Measurements from ENCODE around the gene PRKD2.

PRKD2 gene

GRCh38 chr19:46728208-46728607 lies 11.3 kb upstream of the PRKD2 start:
- Histone ChIP-seq H3K4me3 (ENCODE audit: low read depth, low read length) (no peak overlapping the region), H3K4me1 (ENCODE audit: control insufficient read depth, insufficient read depth, low read length) (no peaks in the 10 kb centered on the region; the same call in 1 of the 2 replicates), H3K36me3 (ENCODE audit: control insufficient read depth in 2 of 2, insufficient read depth in 1 of 2, low read length in 2 of 2) (peaks cover 28 to 99% of the 10 kb centered on the region in 2 experiments; a peak in 2 of 3 replicates), H3K27ac (ENCODE audit: extremely low read depth, low read depth, low read length) (no peak overlapping the region), H3K9me3 (ENCODE audit: control insufficient read depth, insufficient read depth, low read depth, low read length) (no peaks in the 10 kb centered on the region)
- ChIA-PET CTCF (interaction anchor here (0.5 to 6.3 kb wide), 28 partner anchors 9 to 360 kb away, joined by 3 to 69 read pairs (median 4); partner anchors contain the start of gene DACT3), POLR2A (interaction anchor here (0.8 kb wide), 1 partner anchor 9 kb away, joined by 3 read pairs; no protein-coding TSS in a partner anchor)
- TF ChIP-seq SALL2 (tag by site-specific recombination; IDR thresholded peaks at IDR 0.05; ENCODE audit: borderline replicate concordance) = no peak
- no peak for TF ChIP-seq ZIC2 (tag by site-specific recombination; IDR thresholded peaks at IDR 0.05)
- TF ChIP-seq ZNF18 (tag by site-specific recombination; IDR thresholded peaks at IDR 0.05) = no peak
- no peak for TF ChIP-seq ZNF140 (tag by site-specific recombination; IDR thresholded peaks at IDR 0.05)
- TF ChIP-seq ZNF830 (tag by site-specific recombination; IDR thresholded peaks at IDR 0.05; ENCODE audit: low read depth) = no peak
- no peak for TF ChIP-seq ZNF571 (tag by site-specific recombination; IDR thresholded peaks at IDR 0.05)
- no peak for TF ChIP-seq ZNF585B (tag by site-specific recombination; IDR thresholded peaks at IDR 0.05)
- TF ChIP-seq ZNF692 (tag by site-specific recombination; IDR thresholded peaks at IDR 0.05) = no peak
- no peak for TF ChIP-seq ZNF624 (tag by site-specific recombination; IDR thresholded peaks at IDR 0.05)
- TF ChIP-seq ZNF366 (tag by site-specific recombination; conservative IDR thresholded peaks at IDR 0.05) = no peak
- no peak for TF ChIP-seq ZNF132 (tag by site-specific recombination; IDR thresholded peaks at IDR 0.05; ENCODE audit: borderline replicate concordance)
- no peak for TF ChIP-seq ZNF555 (tag by site-specific recombination; conservative IDR thresholded peaks at IDR 0.05)

GRCh38 chr19:46727757-46728156 lies 10.8 kb upstream of the PRKD2 start:
- Histone ChIP-seq H3K4me3 (ENCODE audit: low read depth, low read length) (no peak overlapping the region), H3K9me3 (ENCODE audit: control insufficient read depth, insufficient read depth, low read depth, low read length) (no peaks in the 10 kb centered on the region), H3K27ac (ENCODE audit: extremely low read depth, low read depth, low read length) (no peak overlapping the region), H3K4me1 (ENCODE audit: control insufficient read depth, insufficient read depth, low read length) (no peaks in the 10 kb centered on the region; the same call in 1 of the 2 replicates), H3K36me3 (ENCODE audit: control insufficient read depth in 2 of 2, insufficient read depth in 1 of 2, low read length in 2 of 2) (peaks cover 24 to 99% of the 10 kb centered on the region in 2 experiments; a peak in 2 of 3 replicates)
- CTCF ChIA-PET = interaction anchor here (0.5 to 6.3 kb wide), 23 partner anchors 9 to 360 kb away, joined by 3 to 69 read pairs (median 4); partner anchors contain the start of gene DACT3
- TF ChIP-seq ZNF324 (tag by site-specific recombination; IDR thresholded peaks at IDR 0.05) = no peak
- TF ChIP-seq ZNF16 (tag by site-specific recombination; IDR thresholded peaks at IDR 0.05; ENCODE audit: low read depth) = no peak
- peak; percentile 25; the same call in 1 of the 2 replicates for TF ChIP-seq GLIS2 (tag by site-specific recombination; IDR thresholded peaks at IDR 0.05)
- POLR2A ChIA-PET = no interaction called here

GRCh38 chr19:46726971-46727501 lies 10.1 kb upstream of the PRKD2 start:
- Histone ChIP-seq H3K4me1 (ENCODE audit: control insufficient read depth, insufficient read depth, low read length) (no peaks in the 10 kb centered on the region; the same call in 1 of the 2 replicates), H3K36me3 (ENCODE audit: control insufficient read depth in 2 of 2, insufficient read depth in 1 of 2, low read length in 2 of 2) (peaks cover 20 to 99% of the 10 kb centered on the region in 2 experiments; a peak in 2 of 3 replicates), H3K9me3 (ENCODE audit: control insufficient read depth, insufficient read depth, low read depth, low read length) (no peaks in the 10 kb centered on the region), H3K4me3 (ENCODE audit: low read depth, low read length) (no peak overlapping the region), H3K27ac (ENCODE audit: extremely low read depth, low read depth, low read length) (no peak overlapping the region)
- ChIA-PET CTCF (interaction anchor here (0.7 to 6.3 kb wide), 7 partner anchors 13 to 250 kb away, joined by 3 to 69 read pairs (median 12); partner anchors contain the start of gene DACT3), POLR2A (no interaction called here)
- no peak for TF ChIP-seq ZNF792 (tag by site-specific recombination; IDR thresholded peaks at IDR 0.05)
- TF ChIP-seq ZSCAN4 (tag by site-specific recombination; IDR thresholded peaks at IDR 0.05) = no peak
- no peak for TF ChIP-seq ZBTB49 (tag by site-specific recombination; IDR thresholded peaks at IDR 0.05; ENCODE audit: low read depth)
- no peak for TF ChIP-seq GFI1B (tag by site-specific recombination; IDR thresholded peaks at IDR 0.05)
- no peak for TF ChIP-seq ZNF362 (tag by site-specific recombination; IDR thresholded peaks at IDR 0.05)
- TF ChIP-seq SETDB1 (IDR thresholded peaks at IDR 0.05; ENCODE audit: insufficient read length, low read length) = no peak
